Fibroblast of lung (primary cell): ENCODE data around the gene LSAMP. TPM values are rescaled to one million over a fixed set of nuclear protein-coding genes. Genes with fewer than 3 reads are reported as not detected.

Source experiments
- DNase-seq, 2 donors: peaks; one replicate each; pipeline versions ENCODE4 v3.0.0 to v3.0.0-alpha.2; 2010; ENCODE audit warnings: low read depth in 2 of 2
- H2AFZ ChIP-seq: 2 replicates; pipeline ENCODE4 v1.5.1; 2012; ENCODE audit warnings: low read length, control low read depth, inconsistent platforms
- H3K27ac ChIP-seq: 2 replicates; pipeline ENCODE4 v1.5.1; 2011; ENCODE audit warnings: low read length, control low read depth; ENCODE audit not compliant: insufficient read depth
- H3K27me3 ChIP-seq: 2 replicates; pipeline ENCODE4 v1.5.1; 2011; ENCODE audit warnings: mild to moderate bottlenecking, low read length; ENCODE audit not compliant: control insufficient read depth, insufficient read depth
- H3K36me3 ChIP-seq: 2 replicates; pipeline ENCODE4 v1.5.1; 2011; ENCODE audit warnings: low read length; ENCODE audit not compliant: control insufficient read depth, insufficient read depth
- H3K4me1 ChIP-seq: 2 replicates; pipeline ENCODE4 v1.5.1; 2011; ENCODE audit warnings: low read length; ENCODE audit not compliant: control insufficient read depth, insufficient read depth; ENCODE audit errors: extremely low read depth
- H3K4me2 ChIP-seq: 2 replicates; pipeline ENCODE4 v1.5.1; 2011; ENCODE audit warnings: low read length, control low read depth; ENCODE audit not compliant: insufficient read depth; ENCODE audit errors: extremely low read depth
- H3K4me3 ChIP-seq, 4 experiments: fragments of 200-600 bp in 1 of 4; sonication (generic) in 1 of 4; replicated peaks in 1 of 4; 2 replicates each; pipeline ENCODE4 v1.5.1; 2011 to 2016; ENCODE audit warnings: low read length in 4 of 4, low read depth in 3 of 4, mild to moderate bottlenecking in 3 of 4, control low read depth in 2 of 4, inconsistent platforms in 1 of 4, mixed read lengths in 1 of 4; ENCODE audit not compliant: insufficient read depth in 1 of 4; ENCODE audit errors: control extremely low read depth in 1 of 4
- H3K79me2 ChIP-seq: 2 replicates; pipeline ENCODE4 v1.5.1; 2012; ENCODE audit warnings: mild to moderate bottlenecking, low read length, inconsistent platforms; ENCODE audit not compliant: control insufficient read depth, insufficient read depth
- H3K9ac ChIP-seq: 2 replicates; pipeline ENCODE4 v1.5.1; 2011; ENCODE audit warnings: mild to moderate bottlenecking, low read length, control low read depth; ENCODE audit not compliant: insufficient read depth
- H3K9me3 ChIP-seq: 2 replicates; pipeline ENCODE4 v1.5.1; 2012; ENCODE audit warnings: low read depth, low read length; ENCODE audit not compliant: control insufficient read depth, insufficient read depth
- H4K20me1 ChIP-seq: 2 replicates; pipeline ENCODE4 v1.5.1; 2011; ENCODE audit warnings: low read length; ENCODE audit not compliant: control insufficient read depth, insufficient read depth; ENCODE audit errors: extremely low read depth
- CTCF ChIP-seq, 2 donors: IDR thresholded peaks in 1 of 2; conservative IDR thresholded peaks in 1 of 2; 1 replicate in 1 of 2; 2 replicates in 1 of 2; pipeline ENCODE4 v1.5.1; 2011 to 2012; ENCODE audit warnings: low read length in 2 of 2, control low read depth in 1 of 2, inconsistent platforms in 1 of 2, low read depth in 1 of 2, mild to moderate bottlenecking in 1 of 2
- EZH2 ChIP-seq: IDR thresholded peaks from 2 replicates; pipeline ENCODE4 v1.5.1; 2012; ENCODE audit warnings: low read length, control low read depth, mild to moderate bottlenecking; ENCODE audit errors: missing control alignments
- polyA plus RNA-seq, 2 donors: library from polyadenylated mRNA; depleted of rRNA in 1 of 2; stranded (reverse) in 1 of 2; unstranded in 1 of 2; fragments of >200 nt; gene quantifications; 2 replicates each; pipeline ENCODE4 v1.2.1, GENCODE V29; 2011 to 2012; ENCODE audit warnings: missing spikeins in 1 of 2
- total RNA-seq: library from RNA; depleted of rRNA; stranded (reverse); fragments of >200 nt; gene quantifications from 2 replicates; pipeline ENCODE4 v1.2.1, GENCODE V29; 2014

LSAMP gene
- total and polyA plus RNA-seq, 2 donors (not counting 1 experiment from before 2014, with no cell fraction given): 4.8 to 5.9 TPM

GRCh38 chr3:116153174-116153573 lies 292.1 kb downstream of the LSAMP start:
- H3K4me3 ChIP-seq: peak overlapping the region in 3 of 4 experiments; percentile 6 to 51 (median 11)
- peak; percentile 5 to 35 for DNase-seq

DNA sequence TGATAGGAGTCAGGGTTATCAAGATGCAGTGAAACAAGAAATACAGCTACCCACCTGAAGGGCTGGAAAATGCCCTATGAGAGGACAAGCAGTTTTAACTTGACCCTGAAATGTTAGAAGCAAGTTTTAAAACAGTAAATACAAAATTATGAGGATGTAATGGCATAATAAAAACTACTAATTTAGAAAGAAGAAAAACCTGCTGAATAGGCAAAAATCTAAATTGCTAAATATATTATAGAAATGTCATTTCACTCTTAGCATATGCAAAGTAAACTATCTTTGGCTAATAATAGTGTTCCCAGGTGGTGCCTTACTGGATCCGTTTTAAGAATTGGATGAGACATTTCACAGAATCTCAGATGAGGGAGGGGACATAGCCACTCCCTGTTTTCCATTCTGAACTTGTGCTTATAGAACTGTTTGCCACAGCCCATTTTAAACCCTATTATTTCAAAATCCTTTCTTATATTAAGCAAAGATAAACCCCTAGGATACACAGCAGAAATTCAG lies 294.6 kb downstream of the LSAMP start:
- Histone ChIP-seq H3K27ac (no peak overlapping the region), H3K4me2 (no peak overlapping the region), H3K4me3 (no peak overlapping the region), H3K27me3 (no peaks in the 10 kb centered on the region), H2AFZ (no peak overlapping the region), H3K79me2 (no peaks in the 10 kb centered on the region), H3K9ac (no peak overlapping the region), H3K4me1 (no peaks in the 10 kb centered on the region), H3K9me3 (no peaks in the 10 kb centered on the region), H4K20me1 (no peaks in the 10 kb centered on the region), H3K36me3 (no peaks in the 10 kb centered on the region)
- TF ChIP-seq CTCF (conservative IDR thresholded peaks at IDR 0.05 in 1 of 2, IDR thresholded peaks at IDR 0.05 in 1 of 2; ENCODE audit: low read depth in 1 of 2, low read length in 2 of 2) (no peak), EZH2 (no peak)
- no peak for DNase-seq

More at GRCh38 chr3:116153174-116153573, 292.1 kb downstream of the LSAMP start:
- Histone ChIP-seq H3K4me1 (no peaks in the 10 kb centered on the region), H3K9ac (no peak overlapping the region), H4K20me1 (no peaks in the 10 kb centered on the region), H2AFZ (no peak overlapping the region), H3K27me3 (no peaks in the 10 kb centered on the region), H3K79me2 (no peaks in the 10 kb centered on the region), H3K36me3 (no peaks in the 10 kb centered on the region), H3K9me3 (no peaks in the 10 kb centered on the region), H3K27ac (no peak overlapping the region), H3K4me2 (peak overlapping the region; percentile 46)
- TF ChIP-seq EZH2 (no peak), CTCF (conservative IDR thresholded peaks at IDR 0.05 in 1 of 2, IDR thresholded peaks at IDR 0.05 in 1 of 2; ENCODE audit: low read depth in 1 of 2, low read length in 2 of 2) (no peak)

GRCh38 chr3:116148881-116149851 lies 296.1 kb downstream of the LSAMP start:
- Histone ChIP-seq H3K27me3 (no peaks in the 10 kb centered on the region), H3K4me3 (no peak overlapping the region), H3K4me2 (no peak overlapping the region), H3K9me3 (no peaks in the 10 kb centered on the region), H3K9ac (no peak overlapping the region), H3K79me2 (no peaks in the 10 kb centered on the region), H3K27ac (no peak overlapping the region), H3K36me3 (no peaks in the 10 kb centered on the region), H2AFZ (no peak overlapping the region), H3K4me1 (no peaks in the 10 kb centered on the region), H4K20me1 (no peaks in the 10 kb centered on the region)
- no peak for TF ChIP-seq CTCF (conservative IDR thresholded peaks at IDR 0.05 in 1 of 2, IDR thresholded peaks at IDR 0.05 in 1 of 2; ENCODE audit: low read depth in 1 of 2, low read length in 2 of 2)
- TF ChIP-seq EZH2: no peak
- DNase-seq: peak; percentile 64 to 74
